ENCODE data around the gene AAK1.

The AAK1 gene

DNA sequence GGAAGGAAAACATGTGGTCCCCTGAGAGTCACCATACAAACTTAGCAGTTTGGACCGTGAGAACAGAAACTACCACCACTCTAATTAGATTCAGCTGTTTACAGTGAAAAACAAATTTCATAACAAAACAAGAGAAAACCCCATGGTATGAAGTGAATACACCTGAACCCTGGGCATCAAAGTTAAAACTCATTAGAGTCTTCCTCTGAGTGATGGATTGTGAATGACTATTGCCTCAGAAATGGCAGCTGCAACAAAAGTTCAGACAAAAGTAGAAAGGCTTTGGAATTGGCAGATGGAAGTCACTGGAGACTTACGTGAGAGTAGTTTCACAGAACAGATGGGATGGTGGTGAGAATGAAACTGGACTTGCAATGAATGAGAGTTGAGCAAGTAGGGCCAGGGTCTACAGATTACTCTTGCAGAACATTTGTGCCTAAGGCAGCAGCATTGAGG is 98.0 kb downstream of the AAK1 start:
- Mint-ChIP-seq H3K9me3 (no peaks in the 10 kb centered on the region), H3K4me1 (ENCODE audit: low read depth in 2 of 2) (peaks cover 16 to 49% of the 10 kb centered on the region in 2 donors), H3K36me3 (ENCODE audit: insufficient read depth) (peaks cover 31% of the 10 kb centered on the region), H3K27ac (peak overlapping the region; percentile 21 to 92), H3K4me3 (no peak overlapping the region), H3K27me3 (no peaks in the 10 kb centered on the region)
- ATAC-seq (replicated peaks) (no peak), DNase-seq (no peak)

GRCh38 chr2:69544951-69545350 is 98.6 kb downstream of the AAK1 start:
- H3K27ac Mint-ChIP-seq = peak overlapping the region; percentile 21 to 92
- no peaks in the 10 kb centered on the region for H3K27me3 Mint-ChIP-seq
- peaks cover 16 to 49% of the 10 kb centered on the region in 2 donors for H3K4me1 Mint-ChIP-seq (ENCODE audit: low read depth in 2 of 2)
- H3K4me3 Mint-ChIP-seq = no peak overlapping the region
- no peaks in the 10 kb centered on the region for H3K9me3 Mint-ChIP-seq
- ATAC-seq (replicated peaks) = no peak
- peaks cover 31% of the 10 kb centered on the region for H3K36me3 Mint-ChIP-seq (ENCODE audit: insufficient read depth)
- DNase-seq = no peak

GRCh38 chr2:69539549-69539908 is 104.0 kb downstream of the AAK1 start:
- no peak for DNase-seq
- Mint-ChIP-seq H3K4me3 (no peak overlapping the region), H3K36me3 (ENCODE audit: insufficient read depth) (peaks cover 45% of the 10 kb centered on the region), H3K27ac (peak overlapping the region; percentile 58 to 90), H3K27me3 (no peaks in the 10 kb centered on the region), H3K9me3 (no peaks in the 10 kb centered on the region), H3K4me1 (ENCODE audit: low read depth in 2 of 2) (peaks cover 28 to 55% of the 10 kb centered on the region in 2 donors)
- no peak for ATAC-seq (replicated peaks)

DNA sequence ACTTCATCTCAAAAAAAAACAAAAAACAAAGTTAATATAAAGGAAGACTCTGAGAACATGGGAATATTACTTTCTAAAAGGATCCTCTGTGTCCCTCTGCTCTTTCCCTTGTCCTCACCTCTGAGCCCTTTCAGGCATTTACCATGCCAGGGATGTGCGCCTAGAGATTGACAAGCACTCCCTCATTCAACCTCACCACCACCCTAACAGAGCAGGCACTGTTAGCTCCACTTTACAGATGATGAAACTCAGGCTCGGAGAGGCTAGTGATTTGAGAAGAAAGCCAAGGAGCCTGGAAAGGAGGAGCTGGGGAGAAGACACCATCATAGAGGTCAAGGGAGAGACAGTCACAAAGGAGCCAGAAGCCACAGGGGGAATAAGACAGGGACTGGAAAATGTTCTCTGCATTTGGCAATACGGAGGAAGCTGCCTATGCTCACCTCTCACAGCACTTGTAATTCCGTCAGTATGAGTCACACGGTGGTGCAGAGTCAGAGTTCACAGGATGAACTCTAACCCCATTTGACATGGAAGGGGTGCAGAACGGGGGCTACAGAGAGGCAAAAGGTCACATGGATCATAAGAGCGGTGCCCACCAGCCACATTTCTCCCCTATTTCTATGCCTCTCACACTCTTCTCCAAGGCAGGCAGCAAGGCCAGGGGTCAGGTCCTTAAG is 104.5 kb downstream of the AAK1 start:
- Mint-ChIP-seq H3K27ac (peak overlapping the region; percentile 58 to 90), H3K27me3 (no peaks in the 10 kb centered on the region), H3K36me3 (ENCODE audit: insufficient read depth) (peaks cover 43% of the 10 kb centered on the region), H3K4me3 (no peak overlapping the region), H3K4me1 (ENCODE audit: low read depth in 2 of 2) (peaks cover 28 to 53% of the 10 kb centered on the region in 2 donors), H3K9me3 (no peaks in the 10 kb centered on the region)
- ATAC-seq (replicated peaks) (no peak), DNase-seq (no peak)

GRCh38 chr2:69538249-69538648 is 105.3 kb downstream of the AAK1 start:
- no peaks in the 10 kb centered on the region for H3K9me3 Mint-ChIP-seq
- H3K36me3 Mint-ChIP-seq (ENCODE audit: insufficient read depth) = peaks cover 36% of the 10 kb centered on the region
- H3K4me1 Mint-ChIP-seq (ENCODE audit: low read depth in 2 of 2) = peaks cover 28 to 50% of the 10 kb centered on the region in 2 donors
- no peaks in the 10 kb centered on the region for H3K27me3 Mint-ChIP-seq
- ATAC-seq (replicated peaks) (no peak), DNase-seq (no peak)
- H3K4me3 Mint-ChIP-seq = no peak overlapping the region
- H3K27ac Mint-ChIP-seq = peak overlapping the region in 1 of 2 donors; percentile 58

- no peaks in the 10 kb centered on the region for H3K9me3 Mint-ChIP-seq
- H3K4me3 Mint-ChIP-seq = peak overlapping the region in 1 of 2 donors; percentile 65
- DNase-seq (no peak), ATAC-seq (replicated peaks) (no peak)
- peaks cover 29 to 54% of the 10 kb centered on the region in 2 donors for H3K4me1 Mint-ChIP-seq (ENCODE audit: low read depth in 2 of 2)
- no peaks in the 10 kb centered on the region for H3K27me3 Mint-ChIP-seq
- H3K27ac Mint-ChIP-seq = peak overlapping the region; percentile 46 to 94
- peaks cover 40% of the 10 kb centered on the region for H3K36me3 Mint-ChIP-seq (ENCODE audit: insufficient read depth)
Observed at GRCh38 chr2:69535817-69536241, 107.7 kb downstream of the AAK1 start.

- H3K27me3 Mint-ChIP-seq = no peaks in the 10 kb centered on the region
- H3K27ac Mint-ChIP-seq = peak overlapping the region in 1 of 2 donors; percentile 64
- ATAC-seq (replicated peaks) = no peak
- no peak overlapping the region for H3K4me3 Mint-ChIP-seq
- H3K9me3 Mint-ChIP-seq = no peaks in the 10 kb centered on the region
- no peak for DNase-seq
- H3K4me1 Mint-ChIP-seq (ENCODE audit: low read depth in 2 of 2) = peaks cover 17 to 23% of the 10 kb centered on the region in 2 donors
- peaks cover 52% of the 10 kb centered on the region for H3K36me3 Mint-ChIP-seq (ENCODE audit: insufficient read depth)
Observed at GRCh38 chr2:69531186-69531585, 112.4 kb downstream of the AAK1 start.

GRCh38 chr2:69529480-69529879 is 114.1 kb downstream of the AAK1 start:
- Mint-ChIP-seq H3K9me3 (no peaks in the 10 kb centered on the region), H3K4me3 (no peak overlapping the region), H3K27ac (peak overlapping the region in 1 of 2 donors; percentile 19), H3K4me1 (ENCODE audit: low read depth in 2 of 2) (peaks cover 6% of the 10 kb centered on the region in 2 donors), H3K27me3 (no peaks in the 10 kb centered on the region), H3K36me3 (ENCODE audit: insufficient read depth) (peaks cover 66% of the 10 kb centered on the region)
- ATAC-seq (replicated peaks) (no peak), DNase-seq (no peak)

- H3K9me3 Mint-ChIP-seq = no peaks in the 10 kb centered on the region
- DNase-seq (no peak), ATAC-seq (replicated peaks) (no peak)
- peaks cover 71% of the 10 kb centered on the region for H3K36me3 Mint-ChIP-seq (ENCODE audit: insufficient read depth)
- H3K27ac Mint-ChIP-seq = no peak overlapping the region
- peaks cover 4 to 7% of the 10 kb centered on the region in 2 donors for H3K4me1 Mint-ChIP-seq (ENCODE audit: low read depth in 2 of 2)
- no peaks in the 10 kb centered on the region for H3K27me3 Mint-ChIP-seq
- no peak overlapping the region for H3K4me3 Mint-ChIP-seq
Observed at GRCh38 chr2:69525261-69525660, 118.3 kb downstream of the AAK1 start.

GRCh38 chr2:69524799-69525198 is 118.7 kb downstream of the AAK1 start:
- Mint-ChIP-seq H3K36me3 (ENCODE audit: insufficient read depth) (peaks cover 73% of the 10 kb centered on the region), H3K9me3 (no peaks in the 10 kb centered on the region), H3K27me3 (no peaks in the 10 kb centered on the region), H3K4me3 (no peak overlapping the region), H3K4me1 (ENCODE audit: low read depth in 2 of 2) (peaks cover 4 to 7% of the 10 kb centered on the region in 2 donors), H3K27ac (peak overlapping the region in 1 of 2 donors; percentile 25)
- ATAC-seq (replicated peaks) = no peak
- DNase-seq = no peak

GRCh38 chr2:69521747-69522146 is 121.8 kb downstream of the AAK1 start:
- no peak for ATAC-seq (replicated peaks)
- Mint-ChIP-seq H3K27ac (peak overlapping the region; percentile 18 to 46), H3K36me3 (ENCODE audit: insufficient read depth) (peaks cover 81% of the 10 kb centered on the region)

GRCh38 chr2:69518841-69519240 is 124.7 kb downstream of the AAK1 start:
- ATAC-seq (replicated peaks) (peak; percentile 26), DNase-seq (no peak)
- H3K27ac Mint-ChIP-seq = peak overlapping the region in 1 of 2 donors; percentile 85
- peaks cover 77% of the 10 kb centered on the region for H3K36me3 Mint-ChIP-seq (ENCODE audit: insufficient read depth)
- H3K4me3 Mint-ChIP-seq = no peak overlapping the region
- no peaks in the 10 kb centered on the region for H3K27me3 Mint-ChIP-seq
- H3K4me1 Mint-ChIP-seq (ENCODE audit: low read depth in 2 of 2) = peaks cover 2 to 16% of the 10 kb centered on the region in 2 donors
- no peaks in the 10 kb centered on the region for H3K9me3 Mint-ChIP-seq

More at GRCh38 chr2:69521747-69522146, 121.8 kb downstream of the AAK1 start:
- H3K27me3 Mint-ChIP-seq = no peaks in the 10 kb centered on the region
- DNase-seq = no peak
- peaks cover 4 to 13% of the 10 kb centered on the region in 2 donors for H3K4me1 Mint-ChIP-seq (ENCODE audit: low read depth in 2 of 2)
- H3K9me3 Mint-ChIP-seq = no peaks in the 10 kb centered on the region
- no peak overlapping the region for H3K4me3 Mint-ChIP-seq

DNA sequence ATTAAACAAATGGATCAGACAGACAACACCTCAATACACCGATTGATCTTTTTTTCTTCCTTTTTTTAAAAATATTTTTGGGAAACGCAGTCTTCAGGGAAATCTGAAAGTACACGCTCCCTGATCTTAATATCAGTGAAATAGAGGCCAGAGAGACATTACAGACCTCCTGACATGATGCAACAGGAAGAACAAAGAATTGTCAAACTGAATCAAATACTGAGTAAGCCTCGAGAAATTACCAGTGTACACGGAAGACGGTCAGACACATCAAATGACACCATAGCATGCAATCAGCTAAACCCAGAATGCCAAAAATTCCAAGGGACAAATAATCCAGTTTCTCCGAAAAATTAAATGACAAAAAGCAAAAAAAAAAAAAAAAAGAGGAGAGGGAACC is 126.1 kb downstream of the AAK1 start:
- Mint-ChIP-seq H3K27me3 (no peaks in the 10 kb centered on the region), H3K4me3 (no peak overlapping the region), H3K4me1 (ENCODE audit: low read depth in 2 of 2) (peaks cover 2 to 16% of the 10 kb centered on the region in 2 donors), H3K36me3 (ENCODE audit: insufficient read depth) (peaks cover 86% of the 10 kb centered on the region), H3K9me3 (no peaks in the 10 kb centered on the region), H3K27ac (peak overlapping the region in 1 of 2 donors; percentile 41)
- no peak for ATAC-seq (replicated peaks)
- no peak for DNase-seq

GRCh38 chr2:69514819-69515218 is 128.7 kb downstream of the AAK1 start:
- peaks cover 87% of the 10 kb centered on the region for H3K36me3 Mint-ChIP-seq (ENCODE audit: insufficient read depth)
- ATAC-seq (replicated peaks) (no peak), DNase-seq (no peak)
- peak overlapping the region; percentile 11 to 87 for H3K27ac Mint-ChIP-seq
- H3K4me3 Mint-ChIP-seq = no peak overlapping the region
- H3K4me1 Mint-ChIP-seq (ENCODE audit: low read depth in 2 of 2) = peaks cover 2 to 13% of the 10 kb centered on the region in 2 donors
- no peaks in the 10 kb centered on the region for H3K27me3 Mint-ChIP-seq
- H3K9me3 Mint-ChIP-seq = no peaks in the 10 kb centered on the region

Data from effector memory CD8-positive, alpha-beta T cell (primary cell).